ENCODE measurements around the gene PRDM10.
"Not testable (repeated sequence)": the region's sequence is repeated elsewhere in the genome, so short reads cannot be mapped to it uniquely, and the experiment has no call there.

The PRDM10 gene

GRCh38 chr11:130002352-130002845 is at the start of gene PRDM10:
Gene PRDM10, minus strand, starts transcription at chr11:130002835. Its CDS starts 41,871 bp downstream, at chr11:129960964.
- peak; percentile 77 to 99 (median 92) for DNase-seq

GRCh38 chr11:130051082-130051481 is 48.4 kb upstream of the PRDM10 start:
- no peak for DNase-seq

GRCh38 chr11:130050257-130050656 is 47.6 kb upstream of the PRDM10 start:
- DNase-seq, result peak in 1 of 56 donors; percentile 30

GRCh38 chr11:130049328-130049771 is 46.7 kb upstream of the PRDM10 start:
- DNase-seq, result no peak

GRCh38 chr11:130047141-130047540 is 44.5 kb upstream of the PRDM10 start:
- DNase-seq, result no peak

- DNase-seq, result peak in 2 of 56 donors; percentile 9 to 16
Observed at GRCh38 chr11:130043575-130043974, 40.9 kb upstream of the PRDM10 start.

- no peak for DNase-seq
Observed at GRCh38 chr11:130042093-130042591, 39.5 kb upstream of the PRDM10 start.

- no peak for DNase-seq
Observed at GRCh38 chr11:130040281-130040940, 37.8 kb upstream of the PRDM10 start.

GRCh38 chr11:130037881-130038585 is 35.4 kb upstream of the PRDM10 start:
- DNase-seq, result no peak

GRCh38 chr11:130037058-130037457 is 34.4 kb upstream of the PRDM10 start:
- no peak for DNase-seq

- DNase-seq, result no peak
Observed at GRCh38 chr11:130034236-130034635, 31.6 kb upstream of the PRDM10 start.

GRCh38 chr11:130032931-130033330 is 30.3 kb upstream of the PRDM10 start:
- no peak for DNase-seq

- no peak for DNase-seq
Observed at GRCh38 chr11:130031945-130032344, 29.3 kb upstream of the PRDM10 start.

GRCh38 chr11:130031056-130031455 is 28.4 kb upstream of the PRDM10 start:
- DNase-seq, result no peak

GRCh38 chr11:130029137-130029536 is 26.5 kb upstream of the PRDM10 start:
- no peak for DNase-seq

- DNase-seq, result no peak
Observed at GRCh38 chr11:130025371-130025770, 22.7 kb upstream of the PRDM10 start.

GRCh38 chr11:130024361-130024760 is 21.7 kb upstream of the PRDM10 start:
- no peak for DNase-seq

- DNase-seq, result no peak
Observed at GRCh38 chr11:130023204-130023603, 20.6 kb upstream of the PRDM10 start.

GRCh38 chr11:130022799-130023198 is 20.2 kb upstream of the PRDM10 start:
- DNase-seq, result no peak

GRCh38 chr11:130021606-130022005 is 19.0 kb upstream of the PRDM10 start:
- not testable (repeated sequence) for DNase-seq

GRCh38 chr11:130020323-130020722 is 17.7 kb upstream of the PRDM10 start:
- no peak for DNase-seq

- not testable (repeated sequence) for DNase-seq
Observed at GRCh38 chr11:130015846-130016245, 13.2 kb upstream of the PRDM10 start.

GRCh38 chr11:130008326-130008725 is 5.7 kb upstream of the PRDM10 start:
- DNase-seq, result no peak
